HG02763 (cell line): ENCODE results near the gene GNMT.

Source experiments
- ATAC-seq: cut with Tn5 transposase; IDR thresholded peaks from one replicate; pipeline ENCODE4 v1.9.1; 2021; ENCODE audit warnings: mild to moderate bottlenecking, moderate library complexity; ENCODE audit not compliant: unreplicated experiment

GNMT gene

DNA sequence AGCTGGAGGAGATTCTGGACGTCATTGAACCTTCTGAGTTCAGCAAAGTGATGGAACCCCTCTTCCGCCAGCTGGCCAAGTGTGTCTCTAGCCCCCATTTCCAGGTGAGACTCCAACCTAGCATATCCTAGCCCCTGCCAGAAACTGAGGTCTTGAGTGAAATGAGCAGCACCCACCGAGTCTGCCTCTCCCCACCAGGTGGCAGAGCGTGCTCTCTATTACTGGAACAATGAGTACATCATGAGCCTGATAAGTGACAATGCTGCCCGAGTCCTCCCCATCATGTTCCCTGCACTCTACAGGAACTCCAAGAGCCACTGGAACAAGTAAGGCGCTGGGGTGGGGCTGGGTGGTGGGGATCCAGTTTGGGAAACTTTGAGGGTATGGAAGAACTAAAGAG, 48.6 kb downstream of the GNMT start:
- no peak for ATAC-seq

DNA sequence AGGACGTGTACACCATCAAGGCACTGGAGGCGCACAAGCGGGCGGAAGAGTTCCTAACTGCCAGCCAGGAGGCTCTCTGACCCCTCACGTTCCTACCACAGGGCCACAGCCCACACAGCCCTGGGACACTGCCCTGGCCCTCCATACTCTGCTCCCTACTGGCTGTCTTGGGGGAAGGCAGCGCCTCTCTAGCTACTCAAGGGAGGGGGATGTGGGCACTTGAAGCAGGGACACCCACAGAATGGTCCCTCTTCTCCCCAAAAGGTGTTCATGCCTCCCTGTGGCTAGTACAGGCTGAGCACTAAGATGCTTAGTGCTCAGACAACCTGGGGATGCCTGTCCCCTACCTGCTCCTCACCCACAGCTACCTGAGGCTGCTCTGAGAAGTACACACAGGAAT, 50.7 kb downstream of the GNMT start:
- no peak for ATAC-seq

GRCh38 chr6:43012364-43012763, 51.8 kb downstream of the GNMT start:
- no peak for ATAC-seq

DNA sequence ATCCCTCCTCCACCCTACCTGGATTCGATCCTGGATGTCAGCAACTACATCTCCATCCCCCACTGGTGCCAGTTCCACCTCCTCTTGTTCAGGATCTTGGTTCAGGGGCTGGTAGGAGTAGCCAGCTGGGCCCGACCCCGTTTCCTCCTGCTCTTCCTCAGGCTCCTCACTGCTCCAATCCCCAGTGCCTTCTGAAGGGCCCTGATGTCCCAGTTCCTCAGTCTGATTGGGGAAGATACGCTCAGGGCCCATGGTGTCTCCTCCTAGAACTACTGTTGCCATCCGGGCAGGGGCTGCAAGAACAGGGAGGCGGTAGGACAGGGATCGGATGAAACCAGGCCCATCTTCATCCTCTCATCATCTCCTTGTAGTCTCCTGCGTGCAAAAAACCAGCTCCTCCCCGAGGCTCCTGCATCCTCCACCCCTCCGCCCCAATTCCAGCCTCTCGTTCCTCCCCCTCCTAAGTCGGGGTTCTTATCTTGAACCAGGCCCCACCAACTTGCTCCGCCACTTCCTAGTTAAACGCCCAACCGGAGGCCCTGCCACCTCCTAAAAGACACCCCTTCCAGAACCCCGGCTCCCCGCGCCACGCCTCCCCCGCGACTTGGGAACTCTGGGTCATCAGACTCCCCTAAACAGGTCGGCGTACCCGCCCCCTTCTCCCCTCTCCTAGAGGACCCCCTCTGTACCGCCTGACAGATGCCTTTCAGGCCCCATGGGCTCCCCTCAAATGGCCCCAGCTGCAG, 52.7 kb downstream of the GNMT start:
- no peak for ATAC-seq
